ENCODE measurements around the gene SLCO2B1.

SLCO2B1 gene

DNA sequence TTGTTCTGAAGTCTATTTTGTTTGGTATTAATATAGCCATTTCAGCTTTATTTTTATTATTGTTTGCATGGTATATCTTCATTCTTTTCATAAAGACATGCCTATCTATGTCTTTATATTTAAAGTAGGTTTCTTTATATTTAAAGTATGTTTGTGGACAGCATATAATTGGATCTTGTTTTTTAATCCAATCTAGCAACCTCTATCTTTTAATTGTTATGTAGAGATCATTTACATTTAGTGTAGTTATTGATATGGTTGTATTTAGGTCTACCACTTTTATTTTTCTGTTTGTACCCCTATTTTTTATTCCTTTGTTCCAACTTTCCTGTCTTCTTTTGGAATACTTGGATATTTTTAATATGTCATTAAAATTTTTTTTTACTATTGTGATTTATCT, 103.4 kb downstream of the SLCO2B1 start:
- TF ChIP-seq, protein P1, sequence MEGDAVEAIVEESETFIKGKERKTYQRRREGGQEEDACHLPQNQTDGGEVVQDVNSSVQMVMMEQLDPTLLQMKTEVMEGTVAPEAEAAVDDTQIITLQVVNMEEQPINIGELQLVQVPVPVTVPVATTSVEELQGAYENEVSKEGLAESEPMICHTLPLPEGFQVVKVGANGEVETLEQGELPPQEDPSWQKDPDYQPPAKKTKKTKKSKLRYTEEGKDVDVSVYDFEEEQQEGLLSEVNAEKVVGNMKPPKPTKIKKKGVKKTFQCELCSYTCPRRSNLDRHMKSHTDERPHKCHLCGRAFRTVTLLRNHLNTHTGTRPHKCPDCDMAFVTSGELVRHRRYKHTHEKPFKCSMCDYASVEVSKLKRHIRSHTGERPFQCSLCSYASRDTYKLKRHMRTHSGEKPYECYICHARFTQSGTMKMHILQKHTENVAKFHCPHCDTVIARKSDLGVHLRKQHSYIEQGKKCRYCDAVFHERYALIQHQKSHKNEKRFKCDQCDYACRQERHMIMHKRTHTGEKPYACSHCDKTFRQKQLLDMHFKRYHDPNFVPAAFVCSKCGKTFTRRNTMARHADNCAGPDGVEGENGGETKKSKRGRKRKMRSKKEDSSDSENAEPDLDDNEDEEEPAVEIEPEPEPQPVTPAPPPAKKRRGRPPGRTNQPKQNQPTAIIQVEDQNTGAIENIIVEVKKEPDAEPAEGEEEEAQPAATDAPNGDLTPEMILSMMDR (IDR thresholded peaks at IDR 0.05; ENCODE audit: borderline replicate concordance, control extremely low read depth, extremely low read depth, insufficient read depth, missing control alignments), result no peak
- DNase-seq (ENCODE audit: low spot score), result no peak
- in situ Hi-C loops (cut with MboI; ENCODE audit: low sequenced_read_pairs, unreplicated experiment), result no loop called here
